ENCODE results near the gene FTO. TPM values are rescaled to one million over a fixed set of nuclear protein-coding genes. Genes with fewer than 3 reads are reported as not detected.

Gene FTO
- total and polyA plus RNA-seq, 2 of the 8 experiments (the other 6 are each of a cell fraction or from before 2014, with no cell fraction given) = 34.5 to 59.8 TPM

- no peak for TF ChIP-seq ZNF274 (IDR thresholded peaks at IDR 0.05; ENCODE audit: borderline replicate concordance, extremely low read depth, low read length)
These were observed 353.0 kb downstream of the FTO start (continued) for GRCh38 chr16:54056921-54057320.

All from H1 (cell line).